ENCODE data around the gene STAG3. TPM values are rescaled to one million over a fixed set of nuclear protein-coding genes. Genes with fewer than 3 reads are reported as not detected.
A peak's percentile ranks its signal among the peaks of the same experiment; 100 is the strongest.

Gene STAG3
- total and polyA plus RNA-seq, 9 of the 15 experiments (the other 6 are each of a cell fraction or from before 2014, with no cell fraction given): 0.54 to 2.5 (median 1.7) TPM

DNA sequence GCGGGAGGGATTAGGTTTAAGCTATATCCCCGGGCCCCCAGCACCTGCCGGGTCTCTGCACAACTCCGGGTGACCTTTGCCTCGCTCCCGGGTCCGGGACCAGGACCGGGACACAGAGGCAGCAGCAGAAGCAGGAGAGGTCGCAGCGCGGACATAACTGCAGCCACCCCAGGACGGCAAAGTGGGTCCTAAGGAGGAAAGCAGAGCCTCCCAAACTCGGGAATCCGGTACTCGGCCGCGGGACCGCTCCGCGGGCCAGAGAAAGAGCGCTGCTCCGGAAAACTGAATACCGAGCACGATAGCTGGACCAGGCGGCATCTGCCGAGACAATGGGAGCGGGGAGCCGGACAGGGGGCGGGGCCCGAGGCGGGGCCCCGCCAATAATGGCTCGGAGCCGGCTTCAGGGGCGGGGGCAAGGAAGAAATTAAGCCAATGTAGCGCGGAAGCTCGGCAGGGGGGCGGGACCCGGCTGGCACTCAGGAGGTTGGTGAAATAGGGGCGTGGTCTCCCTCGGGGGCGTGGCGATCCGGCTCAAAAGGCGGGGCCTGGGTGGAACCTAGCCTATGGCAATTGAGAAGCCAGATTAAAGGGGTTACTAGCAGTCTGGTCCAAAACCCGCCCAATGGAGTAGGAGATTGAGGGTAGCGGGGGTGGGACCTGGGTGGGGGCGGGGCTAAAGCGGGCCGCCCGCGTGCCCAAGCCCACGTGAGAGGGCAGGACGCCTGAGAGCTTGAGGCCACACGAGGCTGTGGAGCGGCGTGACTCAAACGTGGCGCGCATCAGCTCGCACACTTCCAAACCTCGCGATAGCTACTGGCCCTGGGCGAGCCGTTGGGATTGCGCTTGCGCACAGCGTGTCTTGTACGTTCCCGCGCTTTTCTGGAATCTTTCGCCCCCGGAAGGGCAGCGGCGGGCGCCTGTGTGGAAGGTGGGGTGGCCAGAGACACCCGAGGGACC is at the start of gene STAG3, which contains the start of gene GPC2 (continued):
- TF ChIP-seq JUND (IDR thresholded peaks at IDR 0.05; ENCODE audit: borderline replicate concordance, low read depth, low read length) (no peak), JUND (tag; IDR thresholded peaks at IDR 0.05; ENCODE audit: borderline replicate concordance, low read depth, low read length) (no peak), NONO (IDR thresholded peaks at IDR 0.05; ENCODE audit: low read depth in 2 of 2, low read length in 1 of 2) (no peak), CBFA2T2 (conservative IDR thresholded peaks at IDR 0.05) (no peak), ZNF41 (CRISPR knock-in tag; conservative IDR thresholded peaks at IDR 0.05) (no peak), ZNF165 (CRISPR knock-in tag; IDR thresholded peaks at IDR 0.05; ENCODE audit: borderline replicate concordance) (no peak), COPS2 (conservative IDR thresholded peaks at IDR 0.05) (no peak), CBX1 (IDR thresholded peaks at IDR 0.05; ENCODE audit: low read depth) (no peak), CEBPB (tag; IDR thresholded peaks at IDR 0.05) (no peak), SIRT6 (IDR thresholded peaks at IDR 0.05; ENCODE audit: low read depth, low read length) (no peak), ZNF431 (CRISPR knock-in tag; IDR thresholded peaks at IDR 0.05) (peak; percentile 72; the same call in 1 of the 2 replicates), CBX2 (IDR thresholded peaks at IDR 0.05; ENCODE audit: insufficient read depth, low read length, poor library complexity, severe bottlenecking) (no peak), SPI1 (IDR thresholded peaks at IDR 0.05; ENCODE audit: borderline replicate concordance, low read depth, low read length) (no peak), ZNF217 (CRISPR knock-in tag; IDR thresholded peaks at IDR 0.05) (no peak), SMARCA4 (IDR thresholded peaks at IDR 0.05) (no peak), FIP1L1 (IDR thresholded peaks at IDR 0.05; ENCODE audit: low read depth, low read length, poor library complexity, severe bottlenecking) (peak; percentile 37), ZKSCAN8 (CRISPR knock-in tag; IDR thresholded peaks at IDR 0.05) (no peak)
- TF ChIP-seq, protein P1, sequence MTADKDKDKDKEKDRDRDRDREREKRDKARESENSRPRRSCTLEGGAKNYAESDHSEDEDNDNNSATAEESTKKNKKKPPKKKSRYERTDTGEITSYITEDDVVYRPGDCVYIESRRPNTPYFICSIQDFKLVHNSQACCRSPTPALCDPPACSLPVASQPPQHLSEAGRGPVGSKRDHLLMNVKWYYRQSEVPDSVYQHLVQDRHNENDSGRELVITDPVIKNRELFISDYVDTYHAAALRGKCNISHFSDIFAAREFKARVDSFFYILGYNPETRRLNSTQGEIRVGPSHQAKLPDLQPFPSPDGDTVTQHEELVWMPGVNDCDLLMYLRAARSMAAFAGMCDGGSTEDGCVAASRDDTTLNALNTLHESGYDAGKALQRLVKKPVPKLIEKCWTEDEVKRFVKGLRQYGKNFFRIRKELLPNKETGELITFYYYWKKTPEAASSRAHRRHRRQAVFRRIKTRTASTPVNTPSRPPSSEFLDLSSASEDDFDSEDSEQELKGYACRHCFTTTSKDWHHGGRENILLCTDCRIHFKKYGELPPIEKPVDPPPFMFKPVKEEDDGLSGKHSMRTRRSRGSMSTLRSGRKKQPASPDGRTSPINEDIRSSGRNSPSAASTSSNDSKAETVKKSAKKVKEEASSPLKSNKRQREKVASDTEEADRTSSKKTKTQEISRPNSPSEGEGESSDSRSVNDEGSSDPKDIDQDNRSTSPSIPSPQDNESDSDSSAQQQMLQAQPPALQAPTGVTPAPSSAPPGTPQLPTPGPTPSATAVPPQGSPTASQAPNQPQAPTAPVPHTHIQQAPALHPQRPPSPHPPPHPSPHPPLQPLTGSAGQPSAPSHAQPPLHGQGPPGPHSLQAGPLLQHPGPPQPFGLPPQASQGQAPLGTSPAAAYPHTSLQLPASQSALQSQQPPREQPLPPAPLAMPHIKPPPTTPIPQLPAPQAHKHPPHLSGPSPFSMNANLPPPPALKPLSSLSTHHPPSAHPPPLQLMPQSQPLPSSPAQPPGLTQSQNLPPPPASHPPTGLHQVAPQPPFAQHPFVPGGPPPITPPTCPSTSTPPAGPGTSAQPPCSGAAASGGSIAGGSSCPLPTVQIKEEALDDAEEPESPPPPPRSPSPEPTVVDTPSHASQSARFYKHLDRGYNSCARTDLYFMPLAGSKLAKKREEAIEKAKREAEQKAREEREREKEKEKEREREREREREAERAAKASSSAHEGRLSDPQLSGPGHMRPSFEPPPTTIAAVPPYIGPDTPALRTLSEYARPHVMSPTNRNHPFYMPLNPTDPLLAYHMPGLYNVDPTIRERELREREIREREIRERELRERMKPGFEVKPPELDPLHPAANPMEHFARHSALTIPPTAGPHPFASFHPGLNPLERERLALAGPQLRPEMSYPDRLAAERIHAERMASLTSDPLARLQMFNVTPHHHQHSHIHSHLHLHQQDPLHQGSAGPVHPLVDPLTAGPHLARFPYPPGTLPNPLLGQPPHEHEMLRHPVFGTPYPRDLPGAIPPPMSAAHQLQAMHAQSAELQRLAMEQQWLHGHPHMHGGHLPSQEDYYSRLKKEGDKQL (CRISPR knock-in tag; IDR thresholded peaks at IDR 0.05; ENCODE audit: borderline replicate concordance): no peak
- TF ChIP-seq, protein P2, sequence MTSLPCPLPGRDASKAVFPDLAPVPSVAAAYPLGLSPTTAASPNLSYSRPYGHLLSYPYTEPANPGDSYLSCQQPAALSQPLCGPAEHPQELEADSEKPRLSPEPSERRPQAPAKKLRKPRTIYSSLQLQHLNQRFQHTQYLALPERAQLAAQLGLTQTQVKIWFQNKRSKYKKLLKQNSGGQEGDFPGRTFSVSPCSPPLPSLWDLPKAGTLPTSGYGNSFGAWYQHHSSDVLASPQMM (CRISPR knock-in tag; IDR thresholded peaks at IDR 0.05): no peak
- TF ChIP-seq, protein P3, sequence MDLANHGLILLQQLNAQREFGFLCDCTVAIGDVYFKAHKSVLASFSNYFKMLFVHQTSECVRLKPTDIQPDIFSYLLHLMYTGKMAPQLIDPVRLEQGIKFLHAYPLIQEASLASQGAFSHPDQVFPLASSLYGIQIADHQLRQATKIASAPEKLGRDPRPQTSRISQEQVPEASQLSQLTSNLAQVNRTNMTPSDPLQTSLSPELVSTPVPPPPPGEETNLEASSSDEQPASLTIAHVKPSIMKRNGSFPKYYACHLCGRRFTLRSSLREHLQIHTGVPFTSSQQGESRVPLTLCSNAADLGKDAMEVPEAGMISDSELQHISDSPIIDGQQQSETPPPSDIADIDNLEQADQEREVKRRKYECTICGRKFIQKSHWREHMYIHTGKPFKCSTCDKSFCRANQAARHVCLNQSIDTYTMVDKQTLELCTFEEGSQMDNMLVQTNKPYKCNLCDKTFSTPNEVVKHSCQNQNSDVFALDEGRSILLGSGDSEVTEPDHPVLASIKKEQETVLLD (IDR thresholded peaks at IDR 0.05): no peak

Data from K562 (cell line).